Limb (tissue), 2 donors: Measurements from ENCODE around the gene SNRPD3.
"Not testable (repeated sequence)": the region's sequence is repeated elsewhere in the genome, so short reads cannot be mapped to it uniquely, and the experiment has no call there.

Source experiments
- DNase-seq, 2 donors: peaks; one replicate each; pipeline ENCODE4 v3.0.0-alpha.2; 2016; ENCODE audit errors: extremely low spot score in 2 of 2

The SNRPD3 gene

GRCh38 chr22:24532075-24532474, 23.7 kb upstream of the SNRPD3 start:
- DNase-seq = no peak

- DNase-seq = no peak
These were observed 20.5 kb upstream of the SNRPD3 start for GRCh38 chr22:24535348-24535747.

GRCh38 chr22:24536089-24536488, 19.7 kb upstream of the SNRPD3 start:
- DNase-seq = no peak

GRCh38 chr22:24540470-24540869, 15.3 kb upstream of the SNRPD3 start:
- no peak for DNase-seq

GRCh38 chr22:24541681-24542515, 13.9 kb upstream of the SNRPD3 start:
- DNase-seq = no peak

GRCh38 chr22:24542641-24543040, 13.2 kb upstream of the SNRPD3 start:
- peak in 1 of 2 donors; percentile 31 for DNase-seq

- no peak for DNase-seq
These were observed 12.6 kb upstream of the SNRPD3 start for GRCh38 chr22:24543185-24543601.

GRCh38 chr22:24543679-24544243, 12.0 kb upstream of the SNRPD3 start:
- DNase-seq = no peak

- DNase-seq = no peak
These were observed 7.0 kb upstream of the SNRPD3 start for GRCh38 chr22:24548812-24549211.

GRCh38 chr22:24550028-24550901, 5.5 kb upstream of the SNRPD3 start:
- DNase-seq = no peak

GRCh38 chr22:24550902-24551435, 4.8 kb upstream of the SNRPD3 start:
- no peak for DNase-seq

GRCh38 chr22:24552503-24553286, 3.1 kb upstream of the SNRPD3 start:
- DNase-seq = not testable (repeated sequence)

- DNase-seq = peak in 1 of 2 donors; percentile 35
These were observed 2.0 kb upstream of the SNRPD3 start for GRCh38 chr22:24553597-24554312.

- no peak for DNase-seq
These were observed 1.3 kb upstream of the SNRPD3 start, which contains the start of gene GUCD1 for GRCh38 chr22:24554313-24555164. Gene GUCD1 (minus strand): TSS chr22:24555138. CDS start chr22:24554991, 147 bp downstream.

GRCh38 chr22:24559471-24559870, 3.7 kb downstream of the SNRPD3 start:
- DNase-seq = no peak

GRCh38 chr22:24563246-24563645, 7.4 kb downstream of the SNRPD3 start:
- no peak for DNase-seq

- no peak for DNase-seq
These were observed 8.7 kb downstream of the SNRPD3 start for GRCh38 chr22:24564376-24565058.

GRCh38 chr22:24565077-24565476, 9.3 kb downstream of the SNRPD3 start:
- DNase-seq = no peak
